Heart right ventricle (tissue), 16 donors: ENCODE results near the gene WDR1. TPM values are rescaled to one million over a fixed set of nuclear protein-coding genes. Genes with fewer than 3 reads are reported as not detected.

ENCODE experiments used
- ATAC-seq, 8 donors: fragments of 200-7000 bp; cut with Tn5 transposase; one replicate each; pipeline ENCODE4 v1.9.1; 2020; ENCODE audit warnings: mild to moderate bottlenecking in 8 of 8, moderate library complexity in 8 of 8, moderate number of reproducible peaks in 1 of 8
- DNase-seq, 2 donors: peaks; one replicate each; pipeline ENCODE4 v3.0.0-alpha.2; 2020
- H3K27ac ChIP-seq, 10 donors: fragments of 200-600 bp; sonication (generic) in 2 of 10; one replicate each; pipeline versions ENCODE4 v1.5.0 to v1.8.0; 2020 to 2022; ENCODE audit warnings: mild to moderate bottlenecking in 3 of 10
- H3K27me3 ChIP-seq, 7 donors: fragments of 200-600 bp; one replicate each; pipeline ENCODE4 v1.8.0; 2021 to 2022; ENCODE audit warnings: mild to moderate bottlenecking in 2 of 7
- H3K36me3 ChIP-seq, 9 donors: fragments of 200-600 bp; sonication (generic) in 1 of 9; one replicate each; pipeline versions ENCODE4 v1.5.0 to v1.8.0; 2020 to 2022; ENCODE audit warnings: mild to moderate bottlenecking in 2 of 9
- H3K4me1 ChIP-seq, 9 donors: fragments of 200-600 bp; sonication (generic) in 1 of 9; one replicate each; pipeline versions ENCODE4 v1.5.0 to v1.8.0; 2020 to 2022; ENCODE audit warnings: mild to moderate bottlenecking in 4 of 9
- H3K4me3 ChIP-seq, 10 donors: fragments of 200-600 bp; sonication (generic) in 2 of 10; one replicate each; pipeline versions ENCODE4 v1.5.0 to v1.8.0; 2020 to 2022; ENCODE audit warnings: mild to moderate bottlenecking in 7 of 10, moderate library complexity in 2 of 10
- H3K9me3 ChIP-seq, 11 donors: fragments of 200-600 bp in 10 of 11; sonication (generic) in 2 of 11; one replicate each; pipeline versions ENCODE4 v1.5.0 to v1.8.0; 2013 to 2022; ENCODE audit warnings: mild to moderate bottlenecking in 2 of 11, control low read depth in 1 of 11, moderate library complexity in 1 of 11
- CTCF ChIP-seq, 9 donors: fragments of 200-600 bp; sonication (generic) in 2 of 9; IDR thresholded peaks; one replicate each; pipeline versions ENCODE4 v1.5.0 to v1.8.0; 2021 to 2022; ENCODE audit warnings: antibody characterized with exemption in 9 of 9, mild to moderate bottlenecking in 5 of 9, moderate library complexity in 1 of 9
- WGBS, 2 donors: extraction: QIAGEN DNeasy Blood & Tissue Kit; methylation state at CpG; one replicate each; pipeline ENCODE4 v1.1.7; 2013; ENCODE audit warnings: inconsistent platforms in 1 of 2; 5-methylcytosine and 5-hydroxymethylcytosine counted together
- intact Hi-C, 10 donors: fragments of 100-400 bp; cut with DNase I; formaldehyde crosslinking; loops; one replicate each; pipeline versions ENCODE4 v1.11.1 to v1.14.2; 2022
- polyA plus RNA-seq, 2 donors: library from polyadenylated mRNA; stranded (reverse); fragments of 200-250 nt; gene quantifications; one replicate each; pipeline ENCODE4 v1.2.3, GENCODE V29; 2013
- total RNA-seq, 10 donors: library from RNA; stranded (reverse); fragmentation: NEBNext Ultra II Directional in 3 of 10; extraction: Animal tissue kit (Norgen Biotek cat#: 25700) in 3 of 10; gene quantifications; one replicate each; pipeline versions ENCODE4 v1.2.1 to v1.2.4, GENCODE V29; 2021 to 2023
- donor health status: Arrhythmogenic right ventricular cardiomyopathy.
- donor health status: ischemic (EF 13 %, LVEDD 7.1; RV severe dilation, severe dysfunction).
- donor health status: healthy with polysubstance abuse.
- donor health status: DM: no; HTN: yes; CAD: no.
- donor health status: DM: no; HTN: no; CAD: no.
- donor health status: ischemic (EF 25% LVEDD 6.9; RV normal size, moderate dysfunction).
- donor health status: ischemic (EF 25% LVEDD 5.7; RV mildly dilated, moderate dysfunction).
- donor health status: healthy.
- donor health status: DM: yes; HTN: yes; CAD: no.
- donor health status: Ischemic cardiomyopathy.
- donor health status: ischemic (EF 35%, LVEDD 5.7; RV mildly dilated, moderate dysfunction).
- donor health status: nonischemic (EF 11% LVEDD 7.7; RV severe dilation, severe dysfunction).
- donor health status: DM: yes; HTN: yes; CAD: no.
- donor health status: PGD.
- donor health status: ischemic (EF 29% LVEDD 5.4; RV normal size, mild dysfunction).
- donor health status: nonischemic (EF 23%, LVEDD 6.1; RV moderate dilation, normal function).

The WDR1 gene
- total and polyA plus RNA-seq, 12 donors = 51.9 to 302 (median 177) TPM

GRCh38 chr4:10106421-10107039 is 10.1 kb downstream of the WDR1 start:
- no peaks in the 10 kb centered on the region for H3K9me3 ChIP-seq
- H3K4me3 ChIP-seq = peak overlapping the region in 2 of 10 donors; percentile 5 to 16
- TF ChIP-seq CTCF (IDR thresholded peaks at IDR 0.05) = no peak
- intact Hi-C loops = loop anchor here in 1 of 10 donors (5.0 kb wide), 1 partner anchor 84 kb away; the partner anchor contains the start of gene SLC2A9
- DNase-seq (peak in 1 of 2 donors; percentile 65), ATAC-seq (peak; percentile 46 to 90 (median 73))
- no peaks in the 10 kb centered on the region for H3K27me3 ChIP-seq
- 29 to 33% methylated on average over 13 of the region's 13 CpGs for WGBS, 2 donors
- peaks cover 0 to 85% (median 8%) of the 10 kb centered on the region in 9 donors for H3K36me3 ChIP-seq
- peaks cover 39 to 98% (median 93%) of the 10 kb centered on the region in 9 donors for H3K4me1 ChIP-seq
- peak overlapping the region in 9 of 10 donors; percentile 50 to 83 (median 77) for H3K27ac ChIP-seq

GRCh38 chr4:10105920-10106319 is 10.7 kb downstream of the WDR1 start:
- Histone ChIP-seq H3K27ac (peak overlapping the region in 9 of 10 donors; percentile 32 to 83 (median 77)), H3K27me3 (no peaks in the 10 kb centered on the region), H3K4me1 (peaks cover 44 to 98% (median 95%) of the 10 kb centered on the region in 9 donors), H3K36me3 (peaks cover 0 to 85% (median 8%) of the 10 kb centered on the region in 9 donors), H3K9me3 (no peaks in the 10 kb centered on the region), H3K4me3 (peak overlapping the region in 1 of 10 donors; percentile 5)
- TF ChIP-seq CTCF (IDR thresholded peaks at IDR 0.05) = no peak
- 64 to 73% methylated on average over 4 of the region's 4 CpGs for WGBS, 2 donors
- intact Hi-C loops = loop anchor here in 1 of 10 donors (5.0 kb wide), 1 partner anchor 84 kb away; the partner anchor contains the start of gene SLC2A9
- no peak for DNase-seq
- ATAC-seq = no peak

GRCh38 chr4:10105421-10105820 is 11.2 kb downstream of the WDR1 start:
- Histone ChIP-seq H3K4me1 (peaks cover 48 to 99% (median 97%) of the 10 kb centered on the region in 9 donors), H3K36me3 (peaks cover 0 to 85% (median 5%) of the 10 kb centered on the region in 9 donors), H3K9me3 (no peaks in the 10 kb centered on the region), H3K27me3 (no peaks in the 10 kb centered on the region), H3K27ac (peak overlapping the region in 8 of 10 donors; percentile 54 to 83 (median 78)), H3K4me3 (no peak overlapping the region)
- ATAC-seq (no peak), DNase-seq (no peak)
- WGBS, 2 donors = 75 to 94% methylated on average over 4 of the region's 4 CpGs
- TF ChIP-seq CTCF (IDR thresholded peaks at IDR 0.05) = no peak
- intact Hi-C loops = loop anchor here in 1 of 10 donors (5.0 kb wide), 1 partner anchor 83 kb away; the partner anchor contains the start of gene SLC2A9

GRCh38 chr4:10104991-10105276 is 11.7 kb downstream of the WDR1 start:
- 56 to 72% methylated on average over 6 of the region's 6 CpGs for WGBS, 2 donors
- peaks cover 0 to 85% (median under 1%) of the 10 kb centered on the region in 9 donors for H3K36me3 ChIP-seq
- intact Hi-C loops = loop anchor here in 1 of 10 donors (5.0 kb wide), 1 partner anchor 83 kb away; the partner anchor contains the start of gene SLC2A9
- ATAC-seq (no peak), DNase-seq (no peak)
- H3K27ac ChIP-seq = peak overlapping the region in 9 of 10 donors; percentile 27 to 83 (median 78)
- H3K27me3 ChIP-seq = no peaks in the 10 kb centered on the region
- no peak for TF ChIP-seq CTCF (IDR thresholded peaks at IDR 0.05)
- H3K4me1 ChIP-seq = peaks cover 48 to 98% (median 97%) of the 10 kb centered on the region in 9 donors
- H3K9me3 ChIP-seq = no peaks in the 10 kb centered on the region
- no peak overlapping the region for H3K4me3 ChIP-seq
